Measurements from ENCODE around the gene NQO2.
"Not testable (repeated sequence)": the region's sequence is repeated elsewhere in the genome, so short reads cannot be mapped to it uniquely, and the experiment has no call there.

NQO2 gene

GRCh38 chr6:2970034-2970685, 29.5 kb upstream of the NQO2 start:
- DNase-seq (ENCODE audit: low spot score) = no peak

GRCh38 chr6:2970753-2971419, 28.8 kb upstream of the NQO2 start:
- DNase-seq (ENCODE audit: low spot score) = no peak

- peak; percentile 36 for DNase-seq (ENCODE audit: low spot score)
Observed at GRCh38 chr6:2971420-2972218, 28.1 kb upstream of the NQO2 start, which contains the start of gene SERPINB6. Gene SERPINB6, minus strand, starts transcription at chr6:2971567. Its CDS starts 12,235 bp downstream, at chr6:2959332.

- not testable (repeated sequence) for DNase-seq (ENCODE audit: low spot score)
Observed at GRCh38 chr6:2972219-2972487, 27.5 kb upstream of the NQO2 start.

- DNase-seq (ENCODE audit: low spot score) = not testable (repeated sequence)
Observed at GRCh38 chr6:2972685-2973084, 27.0 kb upstream of the NQO2 start.

GRCh38 chr6:2973180-2973579, 26.5 kb upstream of the NQO2 start:
- not testable (repeated sequence) for DNase-seq (ENCODE audit: low spot score)

GRCh38 chr6:2973676-2974075, 26.0 kb upstream of the NQO2 start:
- DNase-seq (ENCODE audit: low spot score) = no peak

GRCh38 chr6:2976060-2976459, 23.6 kb upstream of the NQO2 start:
- no peak for DNase-seq (ENCODE audit: low spot score)

GRCh38 chr6:2976571-2977085, 23.1 kb upstream of the NQO2 start:
- DNase-seq (ENCODE audit: low spot score) = peak; percentile 54

- no peak for DNase-seq (ENCODE audit: low spot score)
Observed at GRCh38 chr6:2977290-2977689, 22.4 kb upstream of the NQO2 start.

- no peak for DNase-seq (ENCODE audit: low spot score)
Observed at GRCh38 chr6:2977799-2978590, 21.7 kb upstream of the NQO2 start.

- DNase-seq (ENCODE audit: low spot score) = no peak
Observed at GRCh38 chr6:2978923-2979322, 20.8 kb upstream of the NQO2 start.

- no peak for DNase-seq (ENCODE audit: low spot score)
Observed at GRCh38 chr6:2979819-2980464, 19.8 kb upstream of the NQO2 start.

- DNase-seq (ENCODE audit: low spot score) = no peak
Observed at GRCh38 chr6:2980465-2980855, 19.2 kb upstream of the NQO2 start.

GRCh38 chr6:2982426-2983117, 17.1 kb upstream of the NQO2 start:
- no peak for DNase-seq (ENCODE audit: low spot score)

GRCh38 chr6:2984738-2985406, 14.8 kb upstream of the NQO2 start:
- DNase-seq (ENCODE audit: low spot score) = no peak

GRCh38 chr6:2986722-2987221, 12.9 kb upstream of the NQO2 start:
- no peak for DNase-seq (ENCODE audit: low spot score)

GRCh38 chr6:2988094-2988425, 11.6 kb upstream of the NQO2 start:
- no peak for DNase-seq (ENCODE audit: low spot score)

GRCh38 chr6:2988426-2989331, 11.0 kb upstream of the NQO2 start:
- peak; percentile 81 for DNase-seq (ENCODE audit: low spot score)

All from COLO829 (cell line).